ENCODE results near the gene LRRC71.

GRCh38 chr1:156896490-156897033, 23.9 kb upstream of the LRRC71 start:
- TF ChIP-seq CTCF (IDR thresholded peaks at IDR 0.05) (no peak), ZFX (IDR thresholded peaks at IDR 0.05; ENCODE audit: borderline replicate concordance) (no peak)

Measured in 22Rv1 (cell line).